Coronary artery (tissue), 2 donors: Measurements from ENCODE around the gene CMTM4.

Source experiments
- DNase-seq: peaks from one replicate; pipeline ENCODE4 v3.0.0-alpha.2; 2017; ENCODE audit warnings: low spot score
- H3K27ac ChIP-seq, 2 donors: fragments of 200-600 bp; sonication (generic); one replicate each; pipeline ENCODE4 v1.5.1; 2016 to 2019
- H3K4me3 ChIP-seq: fragments of 200-600 bp; sonication (generic); 2 replicates; pipeline ENCODE4 v1.5.1; 2016; ENCODE audit warnings: mild to moderate bottlenecking, moderate library complexity
- TF ChIP-seq, protein P1 (sequence below): fragments of 200-600 bp; sonication (generic); IDR thresholded peaks from one replicate; pipeline ENCODE4 v1.5.1; 2019; ENCODE audit warnings: antibody characterized with exemption

Gene CMTM4

GRCh38 chr16:66653581-66654350 is 42.8 kb downstream of the CMTM4 start:
- TF ChIP-seq, protein P1, sequence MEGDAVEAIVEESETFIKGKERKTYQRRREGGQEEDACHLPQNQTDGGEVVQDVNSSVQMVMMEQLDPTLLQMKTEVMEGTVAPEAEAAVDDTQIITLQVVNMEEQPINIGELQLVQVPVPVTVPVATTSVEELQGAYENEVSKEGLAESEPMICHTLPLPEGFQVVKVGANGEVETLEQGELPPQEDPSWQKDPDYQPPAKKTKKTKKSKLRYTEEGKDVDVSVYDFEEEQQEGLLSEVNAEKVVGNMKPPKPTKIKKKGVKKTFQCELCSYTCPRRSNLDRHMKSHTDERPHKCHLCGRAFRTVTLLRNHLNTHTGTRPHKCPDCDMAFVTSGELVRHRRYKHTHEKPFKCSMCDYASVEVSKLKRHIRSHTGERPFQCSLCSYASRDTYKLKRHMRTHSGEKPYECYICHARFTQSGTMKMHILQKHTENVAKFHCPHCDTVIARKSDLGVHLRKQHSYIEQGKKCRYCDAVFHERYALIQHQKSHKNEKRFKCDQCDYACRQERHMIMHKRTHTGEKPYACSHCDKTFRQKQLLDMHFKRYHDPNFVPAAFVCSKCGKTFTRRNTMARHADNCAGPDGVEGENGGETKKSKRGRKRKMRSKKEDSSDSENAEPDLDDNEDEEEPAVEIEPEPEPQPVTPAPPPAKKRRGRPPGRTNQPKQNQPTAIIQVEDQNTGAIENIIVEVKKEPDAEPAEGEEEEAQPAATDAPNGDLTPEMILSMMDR: no peak
- DNase-seq: no peak
- Histone ChIP-seq H3K4me3 (no peak overlapping the region), H3K27ac (no peak overlapping the region)

DNA sequence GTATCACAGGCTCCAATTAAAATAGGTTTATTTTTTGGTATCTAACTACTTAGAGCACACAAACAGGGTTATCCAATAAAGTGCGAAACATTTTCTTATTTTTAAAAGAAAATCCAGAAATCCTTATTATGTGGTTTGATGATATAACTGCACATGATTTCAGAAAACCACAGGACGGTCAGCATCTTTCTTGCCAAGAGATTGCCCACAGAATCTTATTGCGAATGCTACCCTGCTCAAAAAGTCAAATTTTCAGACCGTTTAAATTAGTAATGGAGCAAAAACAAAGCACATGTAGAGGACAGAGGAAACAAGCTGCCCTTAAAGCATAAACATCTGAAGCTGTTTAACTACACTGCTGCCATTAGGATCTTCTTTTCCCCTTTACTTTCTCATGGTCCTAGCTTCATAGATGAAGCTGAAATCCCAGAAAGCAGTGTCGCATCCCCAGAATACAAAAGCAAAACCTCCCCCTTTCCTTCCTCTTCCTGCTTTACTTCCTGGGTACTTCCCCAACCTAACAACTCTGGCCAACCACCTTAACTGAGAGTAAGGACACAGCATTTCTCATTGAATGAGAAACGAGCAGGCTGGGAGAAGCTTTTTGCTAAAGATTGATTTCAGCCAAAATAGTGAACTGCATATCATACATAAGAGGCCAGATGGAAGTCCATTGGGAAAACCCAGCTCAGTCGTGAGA is 43.7 kb downstream of the CMTM4 start:
- no peak overlapping the region for H3K4me3 ChIP-seq
- TF ChIP-seq, protein P1: no peak
- no peak overlapping the region for H3K27ac ChIP-seq
- DNase-seq: no peak

GRCh38 chr16:66651965-66652364 is 44.6 kb downstream of the CMTM4 start:
- TF ChIP-seq, protein P1: no peak
- no peak overlapping the region for H3K27ac ChIP-seq
- no peak overlapping the region for H3K4me3 ChIP-seq
- no peak for DNase-seq

GRCh38 chr16:66651474-66651765 is 45.1 kb downstream of the CMTM4 start:
- no peak for DNase-seq
- TF ChIP-seq, protein P1: no peak
- no peak overlapping the region for H3K27ac ChIP-seq
- peak overlapping the region; percentile 53 for H3K4me3 ChIP-seq

GRCh38 chr16:66650707-66651473 is 45.7 kb downstream of the CMTM4 start:
- DNase-seq: no peak
- Histone ChIP-seq H3K4me3 (peak overlapping the region; percentile 53), H3K27ac (no peak overlapping the region)
- TF ChIP-seq, protein P1: peak; percentile 94

DNA sequence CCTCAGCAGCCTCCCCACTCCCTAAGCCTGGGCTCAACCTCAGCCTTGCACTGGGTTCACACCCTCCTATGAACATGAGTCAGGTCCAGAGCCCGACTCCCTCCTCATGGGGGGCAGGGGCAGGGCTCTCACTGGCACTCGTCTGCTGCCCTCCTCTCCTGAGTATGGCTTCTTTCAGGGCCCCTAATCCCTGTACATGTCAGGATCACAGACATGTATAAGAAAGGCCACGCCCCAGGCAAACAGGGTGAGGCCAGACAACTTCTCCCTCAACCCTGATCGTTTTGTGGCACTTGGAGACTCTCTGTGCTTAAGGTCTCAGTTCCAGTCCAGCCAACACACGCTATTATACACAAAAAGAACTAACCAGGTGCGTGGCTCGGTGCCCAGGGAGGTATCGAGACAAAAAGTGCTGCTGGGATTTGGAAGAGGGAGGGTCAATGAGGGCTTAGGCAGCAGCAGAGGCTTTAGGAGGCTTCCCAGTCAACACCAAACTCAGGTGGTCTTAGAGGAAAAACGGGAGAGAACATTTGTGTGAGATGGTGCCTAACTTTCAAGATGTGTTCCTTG is 46.8 kb downstream of the CMTM4 start:
- no peak for DNase-seq
- H3K27ac ChIP-seq: no peak overlapping the region
- no peak overlapping the region for H3K4me3 ChIP-seq
- TF ChIP-seq, protein P1: no peak
